NCI-H748 (cell line): ENCODE measurements around the gene GSDME.
A peak's percentile ranks its signal among the peaks of the same experiment; 100 is the strongest.

Experiments used
- DNase-seq: peaks from one replicate; lab custom pipeline; 2025; ENCODE audit not compliant: unreplicated experiment; lab: John Stamatoyannopoulos, UW

Gene GSDME

GRCh38 chr7:24723178-24723530 lies 34.1 kb downstream of the GSDME start:
- DNase-seq, result no peak

DNA sequence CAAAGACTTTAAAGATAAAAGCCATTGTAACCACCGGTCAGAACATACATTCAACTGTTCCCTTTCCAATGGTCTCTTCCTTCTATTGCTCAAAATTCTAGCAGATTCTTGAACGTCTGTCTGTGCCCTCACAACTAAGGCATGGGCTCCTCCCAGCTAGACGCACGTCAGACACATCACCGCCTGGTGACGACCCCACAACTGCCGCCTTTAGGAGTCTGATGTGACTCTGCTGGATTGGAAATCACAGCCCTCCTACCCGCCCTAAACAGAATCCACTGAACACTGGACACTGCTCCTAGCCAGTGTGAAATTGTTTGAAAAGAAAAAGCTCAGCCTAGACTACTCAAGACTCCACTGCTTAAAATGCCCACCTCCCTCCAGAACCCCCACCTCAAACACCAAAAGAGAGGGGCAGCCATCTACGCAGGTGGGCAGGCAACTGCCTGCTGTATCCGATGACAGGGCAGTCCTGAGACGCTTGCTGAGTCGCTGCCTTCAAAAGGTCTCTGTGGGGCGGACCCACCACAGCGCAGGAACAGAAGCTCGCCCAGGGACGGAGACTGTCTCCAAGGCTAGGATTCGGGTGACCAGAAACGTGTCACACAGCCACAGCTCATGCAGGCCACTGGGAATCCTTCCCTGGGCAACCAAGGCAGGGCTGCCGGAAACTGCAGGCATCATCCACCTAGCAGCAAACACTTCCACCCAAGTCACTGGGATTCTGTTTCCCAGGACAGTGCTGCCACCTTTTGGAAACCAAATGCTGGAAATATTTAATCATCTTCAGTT lies 34.7 kb downstream of the GSDME start:
- DNase-seq, result peak; percentile 39

DNA sequence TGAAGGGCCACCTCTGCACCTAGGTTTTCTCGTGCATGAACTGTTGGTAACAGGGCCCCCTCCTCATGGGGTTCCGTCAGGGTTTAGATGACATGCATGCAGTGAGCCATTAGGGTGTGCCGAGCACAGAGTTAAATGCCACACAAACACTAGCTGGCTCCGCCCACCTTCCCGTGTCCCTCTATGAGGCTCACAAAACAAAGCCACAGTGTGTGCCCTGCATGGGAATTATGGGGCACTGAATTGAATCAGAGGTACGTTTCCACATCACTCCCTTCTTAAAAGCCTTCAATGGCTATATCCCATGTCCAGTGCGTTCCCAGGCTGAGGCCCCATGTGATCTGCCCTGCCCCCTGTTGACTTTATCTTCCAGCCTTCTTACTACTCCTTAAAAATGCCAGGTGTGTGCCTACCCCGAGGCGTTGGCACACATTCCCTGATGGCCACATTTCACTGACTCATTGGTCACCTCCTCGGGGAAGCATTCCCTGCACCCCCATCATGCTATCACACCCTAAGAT lies 35.7 kb downstream of the GSDME start:
- DNase-seq, result peak; percentile 9

DNA sequence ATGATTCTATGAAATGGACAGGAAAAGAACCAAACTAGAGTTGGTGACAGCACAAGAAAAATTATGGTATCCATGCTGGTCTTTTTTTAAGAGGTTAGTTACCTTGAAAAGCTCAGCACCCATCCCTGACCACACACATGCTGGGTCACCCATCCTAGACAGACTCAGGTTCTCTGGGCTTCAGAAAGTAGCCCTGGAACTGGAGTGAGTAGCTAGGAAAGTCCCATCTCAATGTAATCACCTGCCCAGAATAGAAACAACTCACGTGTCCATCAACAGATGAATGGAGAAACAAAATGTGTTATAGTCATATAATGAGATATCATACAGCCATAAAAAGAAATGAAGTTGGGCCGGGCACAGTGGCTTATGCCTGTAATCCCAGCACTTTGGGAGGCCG lies 37.0 kb downstream of the GSDME start:
- no peak for DNase-seq

DNA sequence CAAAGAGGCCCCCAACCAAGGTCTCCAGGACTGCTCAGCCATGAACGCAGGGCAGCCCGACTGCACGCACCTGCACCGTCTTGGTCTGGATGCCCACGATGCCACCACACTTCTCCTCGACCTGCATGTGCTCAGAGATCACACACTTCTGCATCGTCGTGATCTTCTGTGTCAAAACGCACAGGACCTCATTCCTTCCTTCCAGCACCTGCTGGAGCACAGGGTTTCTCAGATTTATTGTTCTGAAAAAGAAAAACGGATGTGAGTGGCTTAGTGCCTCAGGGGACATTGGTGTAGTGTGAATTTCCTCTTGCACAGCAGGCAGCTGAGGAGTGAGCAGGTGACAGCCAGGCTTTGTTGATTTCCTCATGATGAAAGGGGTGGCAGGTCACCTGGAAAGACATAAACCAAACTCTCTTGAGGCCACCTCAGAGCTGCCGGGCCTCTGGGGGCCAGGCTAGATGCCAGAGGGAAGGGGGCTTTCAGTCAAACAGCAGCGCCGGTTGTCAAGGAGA lies 38.2 kb downstream of the GSDME start:
- DNase-seq, result peak; percentile 25

- no peak for DNase-seq
These were observed 38.8 kb downstream of the GSDME start for GRCh38 chr7:24718431-24718831.

DNA sequence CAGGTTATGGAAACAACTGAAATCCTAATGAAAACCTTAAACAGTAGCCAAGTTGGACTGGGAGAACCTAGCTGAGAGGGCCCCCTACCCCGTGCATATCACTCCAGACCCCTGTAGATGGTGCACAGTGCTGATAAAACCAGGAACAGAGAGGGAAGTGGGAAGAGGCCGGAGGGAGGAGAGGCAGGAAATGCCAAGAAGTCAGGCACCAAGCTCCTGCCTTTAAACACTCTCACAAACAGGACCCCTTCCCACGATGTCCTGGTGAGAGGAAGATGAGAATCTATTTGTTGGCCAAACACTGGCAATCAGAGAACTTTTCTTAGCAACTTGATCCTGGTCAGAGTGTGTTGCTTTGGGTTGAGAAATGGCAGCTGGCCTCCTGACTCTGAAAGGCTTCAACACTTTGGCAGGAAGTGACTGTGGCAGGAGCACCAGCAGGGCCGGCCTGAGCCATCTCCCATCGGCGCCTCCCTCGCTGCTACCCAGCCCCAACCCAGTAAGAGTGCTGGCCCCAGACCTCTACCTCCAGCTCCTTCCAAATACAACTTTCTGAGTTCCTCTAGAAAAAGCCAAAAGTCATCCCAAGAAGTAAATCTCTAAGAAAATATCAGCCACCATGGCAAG lies 39.5 kb downstream of the GSDME start:
- no peak for DNase-seq

DNA sequence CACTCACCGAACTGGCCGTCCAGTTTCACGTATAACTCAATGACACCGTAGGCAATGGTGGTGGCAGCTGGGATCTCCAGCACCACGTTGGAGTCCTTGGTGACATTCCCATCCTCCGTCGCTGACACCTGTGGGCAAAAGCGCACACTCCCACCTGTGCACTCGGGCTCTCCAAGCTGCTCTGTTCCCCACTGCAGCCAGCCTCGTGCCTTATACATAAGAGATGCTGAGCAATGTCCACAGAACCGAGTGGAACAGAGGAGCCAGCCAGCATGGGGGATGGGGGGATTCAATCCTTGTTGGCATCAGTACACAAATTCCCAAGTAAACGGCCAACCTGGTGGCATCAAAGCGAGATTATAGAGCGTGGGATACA lies 40.0 kb downstream of the GSDME start:
- DNase-seq, result no peak

- no peak for DNase-seq
These were observed 40.6 kb downstream of the GSDME start for GRCh38 chr7:24716480-24717246.

- peak; percentile 21 for DNase-seq
These were observed 41.4 kb downstream of the GSDME start for GRCh38 chr7:24715661-24716479.

DNA sequence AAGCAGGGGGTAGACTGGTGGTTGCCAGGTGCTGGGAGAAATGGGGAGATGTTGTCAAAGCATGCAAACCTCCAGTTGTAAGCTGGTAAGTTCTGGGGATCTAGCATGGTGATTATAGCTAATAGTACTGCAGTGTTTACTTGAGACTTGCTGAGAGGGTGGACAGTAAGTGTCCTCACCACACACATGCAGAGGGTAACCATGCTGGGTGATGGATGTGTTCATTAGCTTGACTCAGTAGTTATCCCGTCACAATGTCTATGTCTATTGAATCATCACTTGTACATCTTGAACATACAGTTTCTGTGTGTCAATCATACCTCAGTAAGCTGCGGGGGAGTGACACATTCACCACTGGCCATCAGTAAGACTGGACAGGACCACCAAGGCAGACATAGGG lies 42.1 kb downstream of the GSDME start:
- DNase-seq, result no peak

- DNase-seq, result no peak
These were observed 42.6 kb downstream of the GSDME start for GRCh38 chr7:24714676-24715010.

DNA sequence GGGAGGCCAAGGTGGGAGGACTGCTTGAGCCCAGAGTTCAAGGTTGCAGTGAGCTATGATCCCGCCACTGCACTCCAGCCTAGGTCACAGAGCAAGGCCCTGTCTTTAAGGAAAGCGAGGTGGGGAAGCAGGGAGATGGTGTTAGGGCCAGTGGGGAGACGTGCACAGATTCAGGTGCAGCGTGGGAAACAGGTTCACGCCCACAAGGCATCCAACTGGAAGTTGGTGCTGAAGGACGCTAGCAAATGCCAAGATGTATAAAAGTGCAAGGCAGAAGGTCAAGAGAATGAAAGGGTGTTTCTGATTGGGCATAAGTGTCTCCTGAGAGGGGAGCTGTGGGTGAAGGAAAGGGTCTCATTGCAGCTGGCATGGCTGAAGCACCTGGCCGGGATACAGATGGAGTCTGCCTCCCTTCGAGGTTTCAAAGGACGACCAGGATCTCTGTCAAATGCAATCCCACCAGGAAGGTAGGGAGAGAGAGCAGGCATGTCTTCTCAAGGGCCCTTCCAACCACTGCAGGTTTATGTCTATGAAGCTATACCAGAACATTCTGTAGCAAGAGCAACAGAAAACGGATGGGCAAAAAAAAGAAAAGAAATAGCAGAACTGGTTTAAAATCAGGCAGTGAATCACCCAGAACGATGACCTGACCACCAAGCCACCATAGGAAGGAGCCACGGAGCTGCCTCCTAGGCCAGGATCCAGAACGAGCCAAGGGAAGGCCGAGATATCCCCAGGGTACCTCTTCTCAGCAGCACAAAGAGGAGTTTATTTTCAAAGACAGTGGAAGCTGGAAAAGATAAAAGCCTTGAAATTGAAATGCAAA lies 43.2 kb downstream of the GSDME start:
- DNase-seq, result no peak

- DNase-seq, result no peak
These were observed 44.0 kb downstream of the GSDME start for GRCh38 chr7:24713039-24713793.

- DNase-seq, result no peak
These were observed 47.5 kb downstream of the GSDME start for GRCh38 chr7:24709585-24710360.

DNA sequence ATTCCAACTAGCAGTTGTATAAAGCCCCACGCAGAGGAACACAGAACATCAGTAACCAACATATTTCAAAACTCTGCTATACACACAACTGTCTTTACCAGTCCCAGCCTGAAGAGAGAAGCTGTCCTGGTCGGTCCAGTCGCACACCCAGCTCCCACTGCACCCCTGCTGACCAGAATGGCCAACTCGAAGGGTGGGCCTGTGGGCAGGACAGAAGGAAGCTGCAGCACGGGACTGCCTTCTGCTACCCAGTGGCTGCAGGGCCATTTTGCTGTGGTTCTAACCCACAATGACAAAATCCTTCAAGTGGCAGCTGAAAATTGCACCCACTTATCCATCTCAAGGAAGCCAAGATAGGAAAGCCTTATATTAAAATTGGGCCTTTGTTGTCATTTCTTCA lies 48.2 kb downstream of the GSDME start:
- DNase-seq, result no peak

- DNase-seq, result no peak
These were observed 49.2 kb downstream of the GSDME start for GRCh38 chr7:24707988-24708615.
